GM10248 (cell line): ENCODE data around the gene MYO9A.
"Not testable (repeated sequence)": the region's sequence is repeated elsewhere in the genome, so short reads cannot be mapped to it uniquely, and the experiment has no call there.

Experiments
- CTCF ChIA-PET: fragments of 300-600 bp; sonication (Branson Sonifier 250); formaldehyde crosslinking; extraction: SDS; loops from one replicate; lab custom pipeline; 2021; ENCODE audit warnings: antibody characterized with exemption; lab: Yijun Ruan, JAX
- POLR2A ChIA-PET: fragments of 350-650 bp; sonication (Branson Sonifier 250); formaldehyde crosslinking; extraction: SDS; loops from one replicate; lab custom pipeline; 2020; ENCODE audit warnings: antibody characterized with exemption; lab: Yijun Ruan, JAX
- DNase-seq: peaks from one replicate; pipeline ENCODE4 v3.0.0; 2012; ENCODE audit errors: extremely low spot score
- CTCF ChIP-seq: IDR thresholded peaks from 2 replicates; pipeline ENCODE4 v1.5.1; 2012; ENCODE audit warnings: mild to moderate bottlenecking, low read depth; ENCODE audit errors: extremely low read depth, missing control alignments, control extremely low read depth

Gene MYO9A

GRCh38 chr15:72005483-72005882 lies 112.5 kb downstream of the MYO9A start:
- ChIA-PET CTCF (interaction anchor here (0.9 kb wide), 1 partner anchor 8 kb away, joined by 3 read pairs; no protein-coding TSS in a partner anchor), POLR2A (no interaction called here)
- no peak for TF ChIP-seq CTCF
- DNase-seq = no peak

GRCh38 chr15:71999807-72000206 lies 118.1 kb downstream of the MYO9A start:
- CTCF ChIA-PET = no interaction called here
- TF ChIP-seq CTCF = no peak
- no peak for DNase-seq
- POLR2A ChIA-PET = no interaction called here

- POLR2A ChIA-PET, DNase-seq, CTCF ChIA-PET: not testable (repeated sequence)
Measured at GRCh38 chr15:71998717-71999116, 119.2 kb downstream of the MYO9A start.

- CTCF ChIA-PET = no interaction called here
- no peak for TF ChIP-seq CTCF
- DNase-seq = no peak
- POLR2A ChIA-PET = no interaction called here
Measured at GRCh38 chr15:71997691-71998090, 120.3 kb downstream of the MYO9A start.

GRCh38 chr15:71975816-71976150 lies 142.2 kb downstream of the MYO9A start:
- ChIA-PET POLR2A (no interaction called here), CTCF (interaction anchor here (1.4 kb wide), 1 partner anchor 11 kb away, joined by 3 read pairs; no protein-coding TSS in a partner anchor)
- no peak for DNase-seq
- no peak for TF ChIP-seq CTCF

- POLR2A ChIA-PET = no interaction called here
Measured at GRCh38 chr15:71974211-71974610, 143.7 kb downstream of the MYO9A start.

GRCh38 chr15:71973366-71973765 lies 144.6 kb downstream of the MYO9A start:
- no peak for TF ChIP-seq CTCF
- POLR2A ChIA-PET = no interaction called here
- DNase-seq = no peak
- CTCF ChIA-PET = interaction anchor here (0.9 to 1.9 kb wide), 5 partner anchors 9 to 23 kb away, joined by 3 to 6 read pairs (median 3); no protein-coding TSS in a partner anchor

More at GRCh38 chr15:71974211-71974610, 143.7 kb downstream of the MYO9A start:
- DNase-seq = no peak
- TF ChIP-seq CTCF = no peak
- CTCF ChIA-PET = no interaction called here
